HuH-7 (cell line): ENCODE data around the gene ERBB4.
"Not testable (repeated sequence)": the region's sequence is repeated elsewhere in the genome, so short reads cannot be mapped to it uniquely, and the experiment has no call there.

Experiments
- DNase-seq: peaks from one replicate; pipeline ENCODE4 v3.0.0; 2011; ENCODE audit warnings: low spot score

The ERBB4 gene

GRCh38 chr2:212528106-212528856 is 10.3 kb downstream of the ERBB4 start:
- DNase-seq = no peak

- DNase-seq = no peak
These were observed 12.5 kb downstream of the ERBB4 start for GRCh38 chr2:212526059-212526458.

GRCh38 chr2:212523756-212524155 is 14.8 kb downstream of the ERBB4 start:
- no peak for DNase-seq

- peak; percentile 13 for DNase-seq
These were observed 18.3 kb downstream of the ERBB4 start for GRCh38 chr2:212520340-212520739.

GRCh38 chr2:212517693-212518092 is 20.9 kb downstream of the ERBB4 start:
- no peak for DNase-seq

DNA sequence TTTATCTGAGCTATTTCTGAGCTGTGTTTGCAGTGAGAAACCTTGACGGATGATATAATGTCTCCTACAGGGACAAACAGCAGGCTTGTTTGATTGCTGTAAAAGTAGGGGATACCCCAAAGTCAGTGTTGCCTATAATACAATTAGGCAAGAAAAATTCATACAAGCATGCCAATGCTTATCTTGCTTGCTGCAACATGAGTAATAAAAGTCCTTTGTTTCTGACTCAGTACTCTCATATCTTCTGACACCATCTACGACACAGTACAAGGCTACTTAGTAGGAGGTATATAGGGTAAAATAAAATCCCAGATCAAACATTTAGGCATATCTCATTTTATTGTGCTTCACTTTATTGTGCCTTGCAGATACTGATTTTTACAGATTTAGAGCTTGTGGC is 33.0 kb downstream of the ERBB4 start:
- no peak for DNase-seq

GRCh38 chr2:212495046-212495445 is 43.6 kb downstream of the ERBB4 start:
- DNase-seq = no peak

DNA sequence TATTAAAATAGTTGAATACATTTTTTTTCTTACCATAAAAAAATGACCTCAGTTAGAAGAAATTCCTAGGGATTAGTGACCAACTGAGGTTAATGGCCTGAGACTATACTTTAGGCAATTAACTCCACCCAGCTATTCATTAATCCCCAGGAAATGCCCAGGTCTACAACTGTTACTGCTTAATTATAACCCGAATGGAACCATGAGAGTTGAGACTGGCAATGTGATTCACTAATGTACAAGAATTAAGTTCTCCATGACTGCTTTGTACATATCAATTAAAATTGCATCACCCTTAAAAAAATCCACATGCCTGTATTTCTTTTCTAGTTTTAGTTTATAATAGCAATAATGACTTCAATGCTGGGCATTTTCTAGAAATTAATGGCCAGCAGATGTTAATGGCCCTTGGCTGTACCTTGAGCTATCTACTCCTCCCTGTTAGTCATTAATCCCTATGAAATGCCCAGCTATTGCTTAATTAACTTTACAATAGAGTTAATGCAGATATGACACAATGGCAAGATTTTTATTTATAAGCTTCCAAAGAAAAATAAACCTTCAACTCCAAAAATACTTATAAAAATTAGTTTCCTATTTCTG is 44.1 kb downstream of the ERBB4 start:
- DNase-seq = no peak

DNA sequence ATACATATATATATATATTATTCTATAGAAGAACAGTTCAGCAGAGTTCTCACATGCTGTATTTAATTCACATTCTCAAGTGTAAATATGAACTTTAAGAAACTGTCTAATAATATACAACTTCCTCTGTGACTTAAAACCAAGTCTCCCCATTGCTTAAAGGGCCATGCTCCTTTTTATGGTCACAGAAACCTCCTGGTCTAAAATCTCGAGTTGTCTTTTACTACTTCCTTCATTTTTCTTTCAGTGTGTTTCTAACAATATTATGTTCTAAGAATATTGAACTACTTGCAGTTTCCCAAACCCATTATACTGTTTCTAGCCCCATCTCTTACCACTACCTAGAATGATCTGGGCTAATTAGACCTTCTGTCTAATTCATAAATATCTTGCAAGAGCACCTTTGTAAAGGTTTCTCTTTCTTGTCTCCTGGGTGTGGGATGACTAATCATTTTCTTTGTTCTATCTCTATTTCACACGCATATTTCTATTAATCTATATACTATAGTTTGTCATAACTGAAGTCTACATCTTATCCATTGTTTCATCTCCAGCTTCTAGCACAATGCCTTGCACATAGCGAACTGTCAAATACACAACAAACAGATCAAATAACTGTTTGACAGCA is 48.8 kb downstream of the ERBB4 start:
- DNase-seq = no peak

DNA sequence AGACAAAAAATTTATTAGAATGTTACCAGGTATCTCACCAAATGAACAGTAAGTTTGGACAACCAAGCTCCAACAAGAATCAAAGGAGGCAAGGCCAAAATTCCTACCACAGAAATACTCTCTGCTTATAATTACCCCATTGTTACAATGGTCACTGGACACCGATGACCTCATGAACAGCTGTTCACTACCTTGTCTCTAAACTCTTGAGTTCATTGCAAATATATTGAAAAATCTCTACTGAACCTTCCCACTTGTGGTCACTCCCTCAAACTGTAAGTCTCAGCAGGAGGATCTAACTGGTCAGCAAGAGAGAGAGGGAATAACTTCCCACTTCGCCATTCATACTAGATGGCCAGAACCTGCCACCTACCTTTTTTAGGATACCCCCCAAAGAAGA is 50.0 kb downstream of the ERBB4 start:
- no peak for DNase-seq

GRCh38 chr2:212484563-212485080 is 54.0 kb downstream of the ERBB4 start:
- no peak for DNase-seq

DNA sequence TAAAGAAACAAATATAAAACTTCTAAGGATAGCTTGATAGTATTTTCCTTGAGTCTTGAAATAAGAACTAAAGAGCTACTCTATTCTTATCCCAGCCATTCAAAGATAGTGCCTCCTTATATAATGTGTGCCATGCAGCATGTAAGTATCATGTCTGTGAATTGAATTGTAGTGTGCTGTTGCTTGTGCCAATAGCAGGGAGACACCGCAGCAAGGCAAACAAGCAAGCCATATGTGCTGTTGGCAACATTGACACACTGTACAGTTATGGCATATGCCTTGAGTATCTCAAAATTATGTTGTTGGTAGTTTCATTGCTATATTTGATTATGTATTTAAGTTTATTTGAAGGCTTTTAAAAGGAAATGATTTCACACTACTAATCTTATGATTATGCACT is 58.2 kb downstream of the ERBB4 start:
- DNase-seq = no peak

DNA sequence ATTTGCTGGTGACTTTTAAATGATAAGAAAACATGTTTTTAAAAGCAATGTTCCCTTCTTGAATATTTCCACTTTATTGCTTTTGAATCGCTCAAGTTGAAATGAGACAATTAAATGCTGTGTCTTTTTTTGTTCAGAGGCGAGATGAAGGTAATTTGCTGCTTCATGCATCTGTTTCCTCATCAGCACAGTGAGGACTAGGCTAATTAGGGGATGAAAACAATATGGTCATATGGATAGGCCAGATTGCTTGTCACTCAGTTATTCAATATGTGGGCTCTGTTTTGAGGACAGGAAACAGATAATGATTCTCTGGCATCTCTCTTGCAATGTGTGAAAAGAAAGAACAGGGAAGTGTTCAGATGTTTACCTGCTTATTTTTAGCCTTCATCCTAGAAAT is 61.0 kb downstream of the ERBB4 start:
- DNase-seq = no peak

- no peak for DNase-seq
These were observed 65.4 kb downstream of the ERBB4 start for GRCh38 chr2:212473211-212473610.

- DNase-seq = not testable (repeated sequence)
These were observed 71.1 kb downstream of the ERBB4 start for GRCh38 chr2:212467551-212467950.

GRCh38 chr2:212465456-212465855 is 73.1 kb downstream of the ERBB4 start:
- DNase-seq = no peak

DNA sequence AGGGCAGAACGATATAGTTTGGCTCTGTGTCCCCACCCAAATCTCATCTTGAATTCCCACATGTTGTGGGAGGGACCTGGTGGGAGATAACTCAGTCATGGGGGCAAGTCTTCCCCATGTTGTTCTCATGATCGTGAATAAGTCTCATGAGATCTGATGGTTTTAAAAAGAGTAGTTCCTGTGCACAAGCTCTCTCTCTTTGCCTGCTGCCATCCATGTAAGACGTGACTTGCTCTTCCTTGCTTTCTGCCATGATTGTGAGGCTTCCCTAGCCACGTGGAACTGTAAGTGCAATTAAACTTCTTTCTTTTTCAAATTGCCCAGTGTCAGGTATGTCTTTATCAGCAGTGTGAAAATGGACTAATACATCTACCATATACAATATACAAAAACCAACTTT is 76.9 kb downstream of the ERBB4 start:
- DNase-seq = not testable (repeated sequence)

DNA sequence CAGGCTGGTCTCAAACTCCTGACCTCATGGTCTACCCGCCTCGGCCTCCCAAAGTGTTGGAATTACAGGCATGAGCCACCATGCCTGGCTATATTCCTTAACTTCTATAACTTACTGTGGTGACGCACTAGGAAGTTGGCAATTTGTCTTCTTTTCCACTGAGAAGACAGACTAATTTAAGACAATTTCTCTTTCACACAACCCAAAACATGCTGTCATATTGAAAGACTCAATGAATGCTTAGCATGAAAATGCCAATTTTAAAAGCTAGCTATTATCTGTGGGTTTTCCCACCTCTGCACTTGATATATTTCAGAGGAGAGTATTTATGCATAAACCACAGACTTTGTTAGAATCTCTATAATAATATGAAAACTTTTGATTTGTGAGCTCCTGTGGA is 84.5 kb downstream of the ERBB4 start:
- no peak for DNase-seq

- peak; percentile 36 for DNase-seq
These were observed 86.8 kb downstream of the ERBB4 start for GRCh38 chr2:212451786-212452231.

GRCh38 chr2:212448698-212449097 is 89.9 kb downstream of the ERBB4 start:
- DNase-seq = peak; percentile 9

GRCh38 chr2:212441821-212442220 is 96.8 kb downstream of the ERBB4 start:
- no peak for DNase-seq

GRCh38 chr2:212441141-212441540 is 97.5 kb downstream of the ERBB4 start:
- DNase-seq = no peak
